ENCODE measurements around the gene FOXN3.

GRCh38 chr14:89444044-89444443 lies 27.0 kb upstream of the FOXN3 start:
- TF ChIP-seq CTCF (IDR thresholded peaks at IDR 0.05) (no peak), EP300 (IDR thresholded peaks at IDR 0.05; ENCODE audit: low read depth) (no peak), POLR2A (IDR thresholded peaks at IDR 0.05) (no peak)

Measured in transverse colon (tissue), 3 donors.